NCI-H2107 treated with DMSO at 0.1 percent for 48 hours (cell line): ENCODE results near the gene SLC25A47.
"Not testable (repeated sequence)": the region's sequence is repeated elsewhere in the genome, so short reads cannot be mapped to it uniquely, and the experiment has no call there.

Source experiments
- DNase-seq: peaks from one replicate; lab custom pipeline; 2025; ENCODE audit not compliant: unreplicated experiment; lab: John Stamatoyannopoulos, UW

SLC25A47 gene

DNA sequence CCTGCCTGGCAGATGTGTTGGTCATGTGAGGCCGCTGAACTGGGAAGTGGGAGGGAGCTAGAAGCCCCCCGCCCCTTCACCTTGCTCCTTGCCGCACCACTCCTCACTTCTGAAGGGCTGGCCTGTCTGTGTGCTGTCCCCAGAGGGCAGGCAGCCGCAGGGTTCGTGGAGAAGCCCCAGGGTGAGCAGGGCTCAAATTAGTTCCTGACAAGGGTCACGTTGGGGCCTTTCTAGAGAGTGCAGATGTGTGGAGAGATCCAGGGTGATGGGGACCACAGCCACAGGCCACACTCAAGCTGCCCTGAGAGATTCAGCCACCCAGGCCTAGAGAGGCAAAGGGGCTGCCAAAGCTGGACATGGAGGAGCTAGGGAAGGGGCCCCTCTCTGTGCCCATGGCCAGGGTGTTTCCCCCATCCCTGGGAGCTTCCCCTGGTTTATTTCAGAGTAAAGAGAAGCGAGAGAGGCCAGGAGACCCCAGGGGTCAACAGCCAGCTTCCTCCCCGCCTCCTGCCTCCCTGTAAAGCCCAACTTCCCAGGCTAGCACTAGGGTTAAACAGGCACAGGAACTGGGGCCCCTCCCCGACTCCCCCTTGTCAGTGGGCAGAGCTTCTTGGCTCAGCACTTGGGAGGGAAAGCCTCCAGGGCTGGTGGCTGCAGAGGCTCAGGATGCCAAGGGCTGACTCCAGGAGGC is 33.1 kb upstream of the SLC25A47 start:
- DNase-seq, result no peak

DNA sequence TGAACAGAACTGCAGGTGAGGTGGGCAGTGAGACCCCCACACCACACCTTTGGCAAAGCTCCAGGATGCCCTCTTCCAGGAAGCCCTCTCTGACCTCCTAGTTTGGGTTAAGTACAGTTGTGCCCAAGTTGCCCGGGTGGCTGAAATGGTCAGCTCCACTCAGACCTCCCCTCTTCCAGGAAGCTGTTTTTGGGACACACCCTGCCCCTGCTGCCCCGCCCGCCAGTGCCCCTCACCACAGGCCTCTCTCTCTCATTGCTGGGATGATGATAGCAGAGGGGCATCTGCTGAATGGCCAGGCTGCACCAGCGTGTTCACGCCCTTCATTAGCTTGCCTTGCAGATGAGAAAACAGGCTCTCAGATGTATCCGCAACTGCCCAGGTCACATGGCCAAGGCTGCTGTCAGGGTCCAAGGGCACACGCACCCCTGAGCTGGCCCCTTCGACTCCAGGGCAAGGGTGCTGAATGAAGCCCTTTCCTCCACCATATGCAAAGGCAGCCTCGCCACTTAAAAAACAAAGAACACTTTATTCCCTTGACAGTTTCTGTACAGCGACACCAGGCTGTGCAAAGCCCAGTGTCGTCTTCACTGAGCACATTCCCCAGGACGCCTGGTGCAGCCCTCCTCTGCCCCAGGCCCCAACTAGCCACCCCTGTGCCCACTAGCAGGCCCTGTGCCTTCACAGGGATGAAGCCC is 32.4 kb upstream of the SLC25A47 start:
- no peak for DNase-seq

DNA sequence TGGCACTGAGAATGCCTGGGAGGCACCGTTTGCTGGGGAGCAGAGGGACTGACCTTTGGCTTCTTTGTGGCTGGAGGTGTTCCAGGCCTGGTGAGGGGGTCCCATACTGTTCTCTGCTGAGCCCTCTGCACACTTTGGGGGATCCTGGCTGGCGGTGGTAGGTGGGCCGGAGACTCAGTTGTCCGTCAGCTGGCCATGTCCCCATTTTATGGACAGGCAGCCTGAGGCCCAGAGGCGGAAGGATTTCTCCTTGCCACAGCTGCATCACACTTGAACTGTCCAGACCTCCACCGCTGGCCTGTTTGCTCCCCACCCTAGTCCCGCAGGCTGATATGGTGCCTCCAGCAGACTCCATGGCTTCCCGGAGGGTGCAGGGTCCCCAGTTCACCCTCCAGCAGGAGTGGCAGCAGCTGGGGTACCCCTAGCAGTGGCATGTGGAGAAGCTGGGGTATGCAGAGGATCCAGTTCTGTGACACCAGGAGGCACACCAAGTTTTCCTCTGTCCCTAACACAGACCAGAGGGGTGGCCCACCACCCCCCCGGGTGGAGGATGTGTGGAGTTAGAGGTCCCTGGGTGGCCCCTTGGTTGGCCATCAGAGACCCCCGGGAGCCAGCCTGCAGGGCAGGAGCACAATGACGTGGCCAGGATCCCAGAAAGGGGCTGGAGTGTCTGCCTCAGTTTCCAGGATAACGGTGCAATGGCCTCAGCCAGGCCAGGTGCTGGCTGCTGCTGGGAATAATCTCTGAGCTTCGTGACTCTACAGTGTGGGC is 31.6 kb upstream of the SLC25A47 start:
- DNase-seq, result no peak

DNA sequence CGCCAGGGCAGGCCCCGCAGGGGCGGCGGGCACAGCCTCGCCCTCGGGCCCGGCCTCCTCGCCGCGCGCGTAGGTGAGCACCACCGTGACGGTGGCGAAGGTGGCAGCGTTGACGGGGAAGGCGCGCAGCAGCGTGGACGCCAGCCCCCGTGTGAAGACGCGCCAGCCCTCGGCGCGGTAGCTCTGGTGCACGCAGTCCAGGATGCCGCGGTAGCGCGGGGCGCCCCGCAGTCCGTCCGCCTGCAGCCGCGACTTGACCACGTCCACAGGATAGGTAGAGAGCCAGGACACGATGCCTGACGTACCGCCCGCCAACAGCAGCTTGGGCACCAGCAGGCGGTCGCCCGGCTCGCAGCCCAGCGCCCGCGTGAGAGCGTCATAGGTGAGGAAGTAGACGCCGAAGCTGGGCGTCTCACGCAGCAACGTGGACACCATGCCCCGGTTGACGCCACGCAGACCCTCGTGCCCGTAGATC is 30.8 kb upstream of the SLC25A47 start:
- no peak for DNase-seq

DNA sequence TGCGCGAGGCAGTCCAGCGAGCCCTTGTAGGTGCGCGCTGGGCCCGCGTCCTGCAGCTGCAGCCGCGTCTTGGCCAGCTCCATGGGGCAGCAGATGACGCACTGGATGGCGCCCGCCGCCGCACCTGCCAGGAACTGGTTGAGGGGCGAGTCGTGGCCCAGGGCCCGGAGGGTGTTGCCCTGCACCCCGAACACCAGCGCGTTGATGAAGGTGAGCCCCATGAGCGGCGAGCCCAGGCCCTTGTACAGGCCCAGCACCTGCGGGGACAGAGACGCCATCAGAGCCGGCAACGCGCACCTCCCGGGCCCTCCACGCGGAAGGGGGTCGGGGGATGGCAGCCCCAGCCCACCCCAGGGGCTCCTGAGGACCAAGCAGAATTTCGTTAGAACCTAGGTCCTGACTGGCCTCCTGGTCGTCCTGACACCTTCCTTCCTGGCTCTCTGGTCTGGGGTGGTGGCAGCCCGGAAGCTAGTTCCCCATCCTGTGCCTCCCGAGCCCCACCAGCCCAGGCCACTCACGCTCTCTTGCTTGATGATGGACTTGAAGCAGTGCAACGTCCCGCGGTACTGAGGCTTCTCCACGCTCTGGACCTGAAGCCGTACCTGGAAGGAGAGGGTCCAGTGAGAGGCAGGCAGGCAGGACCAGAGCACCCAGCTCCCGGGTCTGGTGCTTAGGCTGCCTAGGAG is 30.2 kb upstream of the SLC25A47 start:
- DNase-seq, result no peak

DNA sequence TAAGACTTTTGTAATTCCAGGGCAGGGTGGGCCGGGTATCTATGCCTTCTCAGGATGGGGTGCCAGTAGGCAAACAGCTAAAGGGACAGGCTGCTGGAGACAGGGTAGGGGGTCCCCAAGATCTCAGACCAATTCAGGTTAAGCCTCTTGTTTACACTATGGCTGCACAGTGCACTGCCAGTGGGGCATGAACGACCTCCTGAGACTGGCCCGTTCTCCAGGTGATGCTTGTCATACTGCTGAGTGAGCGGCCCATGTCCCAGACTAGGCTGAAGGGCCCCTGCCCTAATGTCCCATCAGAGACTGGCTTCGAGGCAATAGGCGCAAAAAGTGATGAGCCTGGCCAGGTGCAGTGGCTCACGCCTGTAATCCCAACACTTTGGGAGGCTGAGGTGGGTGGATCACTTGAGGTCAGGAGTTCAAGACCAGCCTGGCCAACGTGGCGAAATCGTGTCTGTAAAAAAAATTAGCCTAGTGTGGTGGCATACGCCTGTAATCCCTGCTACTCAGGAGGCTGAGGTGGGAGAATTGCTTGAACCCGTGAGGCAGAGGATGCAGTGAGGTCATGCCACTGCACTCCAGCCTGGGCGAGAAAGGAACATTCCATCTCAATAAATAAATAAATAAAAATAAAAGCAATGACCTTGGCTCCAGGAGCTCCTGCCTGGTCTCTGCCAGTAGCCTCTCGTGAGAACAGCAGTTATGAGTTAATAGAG is 29.5 kb upstream of the SLC25A47 start:
- DNase-seq, result no peak

DNA sequence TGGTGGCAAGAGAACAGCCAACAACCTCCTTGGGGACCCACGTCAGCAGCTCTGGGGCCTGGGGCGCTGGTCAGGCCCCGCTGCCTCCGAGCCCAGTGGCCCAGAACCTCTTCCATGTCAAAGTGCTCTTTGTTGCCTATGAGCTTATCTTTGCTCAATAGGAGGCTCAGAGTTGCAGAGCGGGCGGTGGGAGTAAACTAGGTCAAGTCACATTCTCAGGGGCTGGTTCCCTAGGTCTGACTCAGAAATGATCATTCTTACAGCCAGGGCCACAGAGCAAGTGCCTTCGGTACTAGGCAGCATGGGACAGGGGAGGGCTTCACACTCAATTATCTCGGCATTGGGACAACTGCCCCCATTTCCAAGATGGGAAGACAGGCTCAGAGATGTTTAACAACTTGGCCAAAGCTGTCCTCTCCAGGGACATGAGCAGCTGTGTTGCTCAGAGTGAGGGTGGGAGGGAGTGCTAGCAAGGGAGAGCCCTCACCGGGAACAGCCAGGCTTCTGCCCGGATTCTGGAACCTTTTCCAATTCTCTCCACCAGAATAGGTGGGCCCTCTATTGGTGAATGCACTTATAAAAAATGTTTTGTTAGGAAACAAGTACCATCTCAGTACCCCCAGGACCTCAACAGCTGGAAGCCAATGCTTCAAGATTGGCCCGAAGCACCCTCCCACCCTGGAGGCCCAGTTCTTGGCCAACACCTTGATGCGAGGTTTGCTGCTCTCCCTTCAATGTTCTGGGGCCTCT is 28.8 kb upstream of the SLC25A47 start:
- no peak for DNase-seq

DNA sequence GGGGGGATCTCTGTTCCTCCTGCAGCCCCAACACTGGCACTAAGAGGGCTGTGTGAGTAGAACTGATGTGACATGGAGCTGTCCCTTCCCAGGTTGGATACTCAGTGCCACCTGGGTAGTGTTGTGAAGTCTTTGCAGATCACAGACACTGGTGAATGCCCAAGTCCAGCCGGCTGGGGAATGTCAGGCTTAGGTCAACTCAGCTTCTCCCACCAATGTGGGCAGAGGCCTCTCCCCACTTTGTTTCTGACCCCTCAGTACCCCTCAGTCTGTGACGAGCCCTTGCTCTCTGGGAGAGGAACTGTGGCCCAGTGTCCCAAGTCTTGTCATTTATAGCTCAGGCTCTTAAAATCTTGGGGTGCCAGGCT is 28.2 kb upstream of the SLC25A47 start:
- DNase-seq, result no peak

DNA sequence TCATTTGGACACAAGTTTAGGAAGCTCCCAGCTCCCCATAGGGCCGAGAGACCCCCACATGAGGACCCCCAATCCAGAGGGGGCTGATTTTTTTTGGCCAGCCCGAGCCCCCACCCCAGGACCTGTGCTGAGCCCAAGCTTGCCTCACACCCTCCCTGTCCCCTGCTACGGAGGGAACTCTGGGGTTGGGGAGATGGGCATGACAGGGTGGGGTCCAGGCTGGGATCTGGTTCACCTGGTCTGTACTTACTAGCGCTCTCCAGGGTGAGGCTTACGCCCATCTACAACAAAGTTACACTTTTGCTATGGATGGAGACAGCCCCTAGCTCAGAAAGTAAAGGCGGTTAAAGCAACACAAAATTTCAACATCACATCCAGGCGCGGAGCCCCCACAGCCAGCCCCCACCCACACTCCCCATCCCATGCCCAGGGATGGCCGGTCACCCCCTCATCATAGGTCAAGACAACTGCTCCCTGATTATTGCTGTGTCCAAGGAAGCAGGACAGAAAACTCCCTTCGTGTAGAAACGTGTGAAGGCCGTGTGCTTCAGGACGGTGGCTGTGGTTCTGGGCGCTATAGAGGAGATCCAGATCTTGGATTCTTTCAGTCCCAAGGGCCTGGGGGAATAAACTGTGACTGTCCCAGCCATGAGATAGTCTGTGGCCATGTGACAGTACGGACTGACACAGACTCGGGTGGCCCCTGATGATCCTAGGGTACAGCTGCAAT is 27.6 kb upstream of the SLC25A47 start:
- DNase-seq, result no peak

DNA sequence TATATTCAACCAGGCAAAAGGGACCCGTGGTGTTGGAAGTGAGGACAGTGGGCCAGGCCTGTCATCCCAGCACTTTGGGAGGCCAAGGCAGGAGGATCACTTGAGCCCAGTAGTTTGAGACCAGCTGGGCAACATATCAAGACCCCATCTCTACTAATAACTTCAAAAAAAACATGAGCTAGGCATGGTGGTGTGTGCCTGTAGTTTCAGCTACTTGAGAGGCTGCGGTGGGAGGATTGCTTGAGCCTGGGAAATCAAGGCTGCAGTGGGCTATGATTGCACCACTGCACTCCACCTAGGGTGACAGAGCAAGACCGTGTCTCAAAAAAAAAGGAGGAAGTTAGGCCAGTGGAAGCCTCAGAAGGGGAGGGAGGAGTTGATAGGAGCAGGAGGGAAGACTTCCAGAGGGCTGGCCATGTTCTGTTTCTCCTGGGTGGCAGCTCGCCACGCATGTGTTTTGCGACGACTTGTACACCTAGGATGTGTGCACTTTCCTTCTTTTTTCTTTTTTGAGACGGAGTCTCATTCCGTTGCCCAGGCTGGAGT is 27.0 kb upstream of the SLC25A47 start:
- DNase-seq, result no peak

DNA sequence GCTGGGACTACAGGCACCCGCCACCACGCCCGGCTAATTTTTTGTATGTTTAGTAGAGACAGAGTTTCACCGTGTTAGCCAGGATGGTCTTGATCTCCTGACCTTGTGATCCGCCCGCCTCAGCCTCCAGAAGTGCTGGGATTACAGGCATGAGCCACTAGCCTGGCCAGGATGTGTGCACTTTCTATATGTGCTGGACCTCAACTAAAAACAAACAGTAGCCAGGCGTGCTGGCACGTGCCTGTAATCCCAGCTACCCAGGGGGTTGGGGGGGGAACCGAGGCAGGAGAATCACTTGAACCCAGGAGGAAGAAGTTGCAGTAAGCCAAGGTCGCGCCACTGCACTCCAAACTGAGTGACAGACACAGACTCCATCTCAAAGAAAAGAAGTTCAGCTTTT is 26.4 kb upstream of the SLC25A47 start:
- DNase-seq, result not testable (repeated sequence)

DNA sequence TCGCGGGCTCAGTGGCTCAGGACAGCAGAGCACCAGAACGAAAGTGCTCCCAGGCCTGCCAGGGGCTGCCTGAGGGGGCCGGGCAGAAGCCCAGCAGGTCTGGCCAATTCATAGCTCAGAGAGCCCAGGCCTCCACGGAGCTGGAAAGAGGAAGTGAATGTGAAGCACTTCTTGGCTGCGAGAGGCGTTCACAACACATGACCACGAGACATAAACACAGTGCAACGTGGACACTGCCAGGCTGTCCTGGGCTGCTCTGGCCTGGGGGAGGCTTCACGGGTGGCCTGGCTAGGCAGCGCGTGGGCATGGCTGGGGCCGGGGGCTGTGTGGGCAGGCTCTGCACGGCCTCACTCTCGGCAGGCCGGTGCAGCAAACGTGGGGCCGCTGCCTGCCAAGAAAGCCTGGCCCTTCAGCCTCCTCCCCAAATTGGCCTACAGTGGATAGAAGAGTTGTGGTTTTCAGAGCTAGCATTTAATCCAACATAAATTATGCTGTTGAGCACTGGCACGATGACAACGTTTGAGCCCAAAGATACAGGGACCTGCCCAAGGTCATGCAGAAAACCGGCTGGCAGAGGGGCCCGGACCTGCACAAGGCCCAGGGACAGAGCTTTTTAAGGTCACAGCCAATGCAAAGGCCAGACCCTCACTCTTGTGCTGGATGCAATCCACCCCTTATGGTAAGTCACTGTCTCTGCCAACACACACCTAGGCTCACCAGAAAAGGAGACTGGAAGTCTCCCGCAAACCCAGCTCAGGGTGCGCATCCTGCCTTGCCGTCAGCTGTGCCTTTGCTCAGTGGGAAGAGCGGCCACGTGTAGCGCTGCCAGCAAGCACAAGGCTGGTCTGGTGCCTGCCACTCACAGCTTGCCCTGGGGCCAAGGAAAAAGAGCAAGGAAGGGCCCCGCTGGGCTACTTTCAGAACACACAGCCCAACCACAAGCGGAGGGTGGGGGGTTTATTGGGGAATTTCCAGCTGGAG is 25.5 kb upstream of the SLC25A47 start:
- DNase-seq, result no peak

DNA sequence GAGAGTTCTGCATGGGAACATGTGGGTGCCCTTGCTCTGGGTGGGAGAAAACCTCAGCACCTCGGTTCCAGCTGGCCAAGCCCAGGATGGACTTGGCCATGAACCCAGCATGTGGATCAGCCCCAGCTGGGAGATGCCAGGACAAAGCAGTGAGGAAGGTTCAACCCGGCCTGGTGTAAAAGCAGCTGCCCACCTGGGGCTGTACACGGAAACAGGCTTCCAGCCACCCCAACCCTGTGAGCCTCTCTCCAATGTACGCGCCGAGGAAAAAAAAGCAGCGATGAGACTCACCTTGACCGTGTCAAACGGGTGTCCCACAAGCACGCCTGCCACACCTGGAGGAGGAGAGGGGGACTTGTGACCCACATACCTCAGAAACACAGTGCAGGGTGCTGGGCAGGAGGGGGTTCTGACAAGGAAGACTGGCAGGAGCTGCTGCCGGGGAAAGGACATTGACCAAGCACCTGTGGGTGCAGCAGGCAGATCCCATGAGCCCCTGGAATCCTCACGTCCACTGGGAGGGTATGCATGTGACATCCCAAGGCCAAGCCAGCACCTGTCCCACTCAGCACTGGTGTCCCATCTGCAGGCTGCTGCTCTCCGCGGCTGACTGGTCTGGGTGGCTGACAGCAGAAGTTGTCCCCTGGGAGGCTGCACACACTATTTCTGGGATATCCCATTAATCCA is 24.4 kb upstream of the SLC25A47 start:
- DNase-seq, result no peak

DNA sequence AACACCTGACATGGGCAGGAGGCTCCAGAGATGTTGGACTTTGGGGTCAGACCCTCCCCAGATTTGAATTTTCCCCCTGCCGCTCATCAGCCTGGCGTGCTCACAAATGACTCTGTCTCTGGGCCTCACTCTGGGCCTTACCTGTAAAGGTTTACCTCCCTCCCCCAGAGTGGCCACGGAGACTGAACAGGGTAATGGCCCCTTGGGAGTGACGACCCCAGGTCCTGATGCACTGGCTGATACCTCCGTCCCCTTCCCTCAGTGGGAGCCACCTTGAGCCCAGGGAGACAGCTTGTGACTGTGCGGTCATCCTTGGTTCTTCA is 23.9 kb upstream of the SLC25A47 start:
- no peak for DNase-seq

DNA sequence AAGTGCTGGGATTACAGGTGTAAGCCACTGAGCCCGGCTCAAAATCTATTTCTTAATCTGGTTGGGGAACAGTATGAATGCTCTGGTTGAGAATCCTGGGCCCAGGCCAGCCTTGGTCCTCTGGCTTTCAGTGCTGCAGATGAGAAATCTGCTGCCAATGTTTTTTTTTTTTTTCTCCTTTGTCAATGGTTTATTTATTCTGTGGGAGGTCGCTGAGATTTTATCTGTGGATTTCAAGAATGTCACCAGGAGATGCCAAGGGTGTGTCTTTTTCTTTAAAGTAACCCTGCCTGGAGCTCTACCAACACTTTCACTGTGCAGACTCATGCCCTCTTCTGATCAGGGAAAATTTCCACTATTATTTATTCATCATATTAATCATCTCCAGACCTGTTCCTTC is 20.5 kb upstream of the SLC25A47 start:
- no peak for DNase-seq

DNA sequence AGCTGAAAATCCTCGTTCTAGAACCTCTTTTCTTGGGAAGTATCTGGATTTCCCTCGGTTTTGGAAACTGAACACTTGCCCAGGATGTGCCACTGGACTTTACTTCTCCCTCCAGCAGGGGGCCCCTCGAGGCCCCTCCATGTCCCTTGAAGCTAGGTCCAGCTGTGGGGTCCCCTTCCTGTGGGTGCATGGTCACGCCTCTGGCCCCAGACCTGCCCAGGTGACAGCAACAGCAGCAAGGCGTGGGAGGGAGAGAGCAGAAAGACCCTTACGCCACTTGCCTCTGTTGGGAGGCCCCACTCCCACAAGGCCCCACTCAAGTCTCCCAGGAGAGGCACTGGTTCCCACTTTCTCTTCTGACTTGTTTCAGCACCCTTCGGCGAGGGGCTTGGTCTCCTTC is 20.0 kb upstream of the SLC25A47 start:
- DNase-seq, result no peak

DNA sequence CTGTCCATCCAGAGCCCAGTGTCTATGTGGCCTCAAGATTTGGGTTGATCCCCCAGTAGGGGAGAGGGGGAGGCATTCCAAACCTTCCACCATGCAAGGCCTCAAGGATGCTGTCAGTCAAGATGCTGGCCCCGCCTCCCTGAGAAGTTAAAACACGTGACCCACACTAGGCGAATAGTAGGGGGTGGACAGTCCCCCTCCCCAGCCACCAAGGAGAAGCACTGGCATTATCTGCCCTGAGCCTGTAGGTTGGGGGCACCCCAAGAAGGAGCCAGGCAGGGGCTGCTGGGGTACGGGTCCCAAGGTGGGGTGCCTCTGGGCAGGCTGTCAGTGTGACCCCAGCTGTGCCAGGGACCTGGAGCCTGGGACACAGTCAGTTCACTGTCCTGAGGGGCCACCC is 19.2 kb upstream of the SLC25A47 start:
- DNase-seq, result no peak
